GM21526 (cell line): ENCODE measurements around the gene ORM2.
"Not testable (repeated sequence)": the region's sequence is repeated elsewhere in the genome, so short reads cannot be mapped to it uniquely, and the experiment has no call there.

Source experiments
- ATAC-seq: cut with Tn5 transposase; IDR thresholded peaks from one replicate; pipeline ENCODE4 v1.9.1; 2021; ENCODE audit warnings: moderate library complexity; ENCODE audit not compliant: unreplicated experiment, low FRiP score

The ORM2 gene

GRCh38 chr9:114313186-114313585 lies 16.5 kb upstream of the ORM2 start:
- ATAC-seq, result no peak

DNA sequence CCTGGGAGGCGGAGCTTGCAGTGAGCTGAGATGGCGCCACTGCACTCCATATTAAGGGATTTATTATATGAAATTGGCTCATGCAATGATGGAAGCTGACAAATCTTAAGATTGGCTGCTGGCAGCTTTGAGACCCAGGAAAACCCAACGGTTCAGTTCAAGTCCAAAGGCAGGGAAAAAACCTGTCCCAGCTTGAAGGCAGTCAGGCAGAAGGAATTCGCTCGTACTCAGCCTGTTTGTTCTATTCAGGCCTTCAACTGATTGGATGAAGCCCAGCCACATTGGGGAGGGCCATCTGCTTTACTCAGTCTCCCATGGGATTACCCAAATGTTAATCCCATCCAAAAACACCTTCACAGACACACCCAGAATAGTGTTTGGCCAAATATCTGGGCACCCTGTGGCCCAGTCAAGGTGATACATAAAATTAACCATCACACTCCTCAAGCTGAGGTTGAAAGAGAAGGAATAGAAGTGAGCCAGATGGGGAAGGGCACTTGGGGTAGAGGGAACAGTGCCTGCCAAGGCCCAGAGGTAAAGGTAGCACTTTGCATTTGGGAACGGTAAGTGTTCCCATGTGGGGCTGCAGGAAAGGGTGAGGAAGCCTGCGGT lies 15.3 kb upstream of the ORM2 start:
- ATAC-seq, result no peak

DNA sequence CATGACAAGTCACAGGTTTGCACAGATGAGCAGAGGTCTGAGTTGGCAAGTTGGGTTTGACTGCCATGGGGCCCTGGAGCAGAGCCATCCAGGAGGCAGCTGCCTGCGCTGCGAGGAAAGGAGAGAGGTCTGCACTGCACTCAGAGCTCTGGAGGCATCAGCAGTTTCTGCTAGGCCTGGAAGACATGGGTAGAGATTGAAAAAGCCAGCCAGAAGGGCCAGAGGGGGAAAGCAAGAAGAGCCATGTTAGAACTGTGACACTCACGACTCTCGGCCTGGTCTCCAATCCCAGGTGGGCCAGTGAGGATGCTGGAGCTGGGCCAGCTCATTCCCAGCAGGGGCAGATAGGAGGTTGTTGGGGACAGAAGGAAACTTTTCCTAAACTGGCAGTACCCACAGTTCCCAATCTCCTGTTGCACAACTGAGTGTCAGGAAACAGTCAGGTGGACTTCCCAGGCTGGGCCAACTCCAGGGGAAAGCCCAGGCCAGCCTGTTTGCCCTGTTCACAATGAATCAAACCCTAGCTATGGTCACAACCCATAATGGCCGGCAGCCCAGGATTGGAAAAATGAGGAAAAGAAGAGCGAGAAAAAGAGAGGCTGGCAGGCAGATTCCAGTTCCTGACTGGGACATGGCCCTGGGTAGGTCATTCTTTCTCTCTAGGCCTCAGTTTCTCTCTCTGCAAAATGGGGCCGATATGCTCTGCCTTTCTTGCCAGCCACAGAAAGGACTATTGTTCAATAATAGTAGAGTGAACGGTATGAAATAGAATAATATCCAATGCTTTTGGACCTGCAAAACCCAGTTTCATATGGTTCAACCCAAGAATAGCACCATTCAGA lies 14.6 kb upstream of the ORM2 start:
- no peak for ATAC-seq

DNA sequence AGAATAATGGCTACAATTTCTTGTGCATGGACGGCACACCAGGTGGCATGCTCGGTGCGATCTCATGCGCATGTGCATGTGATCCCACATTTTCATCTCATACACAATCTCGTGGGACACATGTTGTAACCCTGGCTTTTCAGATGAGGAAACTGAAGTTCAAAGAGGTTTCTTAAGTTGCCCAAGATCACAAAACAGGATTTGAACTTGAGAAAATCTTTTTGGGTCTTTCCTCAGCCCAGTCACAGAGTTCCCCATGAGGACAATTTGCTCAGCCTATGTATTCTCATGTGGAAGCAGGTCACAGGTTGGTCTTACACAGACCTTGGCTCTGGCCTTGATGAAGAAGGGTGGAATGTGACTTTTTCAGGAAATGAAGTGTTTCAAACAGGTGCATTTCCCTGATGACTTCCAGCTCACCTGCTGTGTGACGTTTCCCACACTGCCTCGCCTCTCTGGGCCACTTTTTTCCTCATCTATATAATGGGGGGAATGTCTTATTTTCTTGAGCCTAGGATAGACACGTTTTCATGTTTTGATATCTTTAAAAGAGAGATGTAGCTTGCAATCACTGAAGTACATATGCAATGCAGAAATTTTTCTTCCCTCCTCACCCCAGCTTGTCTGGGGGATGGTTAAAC lies 13.8 kb upstream of the ORM2 start:
- no peak for ATAC-seq

DNA sequence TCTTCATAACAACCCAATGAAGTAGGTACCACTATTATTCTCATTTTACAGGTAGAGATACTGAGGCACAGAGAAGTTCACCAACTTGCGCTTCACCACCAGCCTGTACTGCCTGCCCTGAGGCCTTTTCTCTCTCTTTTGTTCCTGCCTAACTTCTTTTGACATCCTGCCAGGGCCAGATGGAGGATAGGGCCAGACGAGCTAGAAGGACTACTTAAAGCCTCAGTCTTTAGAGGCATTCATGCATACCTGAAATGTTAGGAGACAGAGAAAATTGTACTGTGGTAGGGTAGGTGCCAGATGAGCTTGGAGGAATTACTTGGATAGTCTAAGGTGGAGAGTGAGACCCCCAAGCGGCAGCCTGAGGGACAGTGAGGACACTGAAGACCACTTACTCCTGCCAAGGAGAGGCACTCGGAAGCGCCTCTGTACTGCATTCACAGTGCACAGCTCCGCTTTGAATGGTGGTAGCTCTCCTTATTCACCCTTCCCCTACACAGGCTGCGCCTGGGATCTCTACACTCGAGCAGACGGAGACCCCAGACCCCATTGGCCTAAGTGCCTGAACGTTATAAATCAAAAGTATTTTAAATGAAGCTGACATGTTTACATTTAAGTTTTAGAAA lies 13.0 kb upstream of the ORM2 start:
- no peak for ATAC-seq

GRCh38 chr9:114317665-114318357 lies 11.9 kb upstream of the ORM2 start:
- no peak for ATAC-seq

DNA sequence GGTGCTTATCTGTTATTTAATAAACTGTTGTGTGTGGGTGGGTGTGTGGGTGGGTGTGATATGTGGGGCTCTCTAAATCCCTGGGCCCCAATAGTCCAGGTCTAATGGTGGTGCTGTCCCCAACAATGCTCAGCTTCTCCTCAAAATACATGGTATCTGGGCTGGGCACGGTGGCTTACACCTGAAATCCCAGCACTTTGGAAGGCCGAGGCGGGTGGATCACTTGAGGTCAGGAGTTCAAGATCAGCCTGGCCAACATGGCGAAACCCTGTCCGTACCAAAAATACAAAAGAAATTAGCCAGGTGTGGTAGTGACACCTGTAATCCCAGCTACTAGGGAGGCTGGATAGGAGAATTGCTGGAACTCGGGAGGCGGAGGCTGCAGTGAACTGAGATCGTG lies 11.3 kb upstream of the ORM2 start:
- ATAC-seq, result no peak

- no peak for ATAC-seq
Observed at GRCh38 chr9:114319147-114319546, 10.5 kb upstream of the ORM2 start.

DNA sequence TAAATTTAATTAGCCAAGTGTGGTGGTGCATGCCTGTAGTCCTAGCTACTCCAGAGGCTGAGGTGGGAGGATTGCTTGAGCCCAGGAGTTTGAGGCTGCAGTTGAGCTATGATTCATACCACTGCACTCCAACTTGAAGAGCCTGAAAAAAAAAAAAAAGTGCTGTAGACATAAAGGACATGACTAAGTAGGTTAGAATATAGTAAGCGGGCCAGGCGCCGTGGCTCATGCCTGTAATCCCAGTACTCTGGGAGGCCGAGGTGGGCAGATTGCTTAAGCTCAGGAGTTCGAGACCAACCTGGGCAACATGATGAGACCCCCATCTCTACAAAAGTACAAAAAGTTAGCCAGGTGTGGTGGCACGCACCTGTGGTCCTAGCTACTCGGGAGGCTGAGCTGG lies 9.0 kb upstream of the ORM2 start:
- ATAC-seq, result not testable (repeated sequence)

DNA sequence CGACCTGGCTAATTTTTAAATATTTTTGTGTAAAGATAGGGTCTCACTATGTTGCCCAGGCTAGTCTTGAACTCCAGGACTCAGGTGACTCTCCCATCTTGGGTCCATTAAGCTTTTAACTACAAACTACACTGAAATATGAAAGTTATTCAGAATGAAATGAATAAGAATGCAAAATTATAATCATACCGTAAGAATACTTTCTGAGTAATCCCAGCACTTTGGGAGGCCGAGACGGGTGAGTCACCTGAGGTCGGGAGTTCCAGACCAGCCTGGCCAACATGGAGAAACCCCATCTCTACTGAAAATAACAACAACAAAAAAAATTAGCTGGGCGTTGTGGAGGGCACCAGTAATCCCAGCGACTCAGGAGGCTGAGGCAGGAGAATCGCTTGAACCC lies 7.9 kb upstream of the ORM2 start:
- ATAC-seq, result no peak

DNA sequence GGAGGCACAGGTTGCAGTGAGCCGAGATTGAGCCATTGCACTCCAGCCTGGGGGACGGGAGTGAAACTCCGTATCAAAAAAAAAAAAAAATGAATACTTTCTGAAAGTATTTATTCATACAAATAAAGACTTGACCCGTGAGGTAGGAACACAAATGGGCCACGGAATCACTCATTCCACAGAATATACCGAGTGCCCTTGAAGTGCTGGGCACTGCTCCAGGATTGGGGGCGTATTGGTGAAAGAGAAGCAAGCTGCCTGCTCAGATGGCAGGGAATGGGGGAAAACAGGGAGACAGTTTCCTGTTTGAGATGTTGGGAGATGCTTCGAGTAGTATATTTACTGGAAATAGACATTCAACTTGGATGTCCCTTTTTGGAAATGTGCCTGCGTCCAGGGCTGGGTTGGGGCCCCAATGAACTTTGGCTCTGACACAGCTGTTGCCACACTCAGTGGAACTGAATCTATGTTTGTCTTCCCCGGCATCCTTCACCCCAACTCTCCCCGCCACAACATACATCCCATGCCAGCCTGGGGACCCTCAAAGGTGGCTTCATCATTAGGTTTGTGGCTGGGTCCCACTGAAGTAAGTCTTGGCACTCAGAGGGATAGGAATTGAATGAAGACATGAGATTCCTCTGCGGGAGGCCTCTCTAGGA lies 7.4 kb upstream of the ORM2 start:
- ATAC-seq, result not testable (repeated sequence)

GRCh38 chr9:114322831-114323531 lies 6.7 kb upstream of the ORM2 start, which contains the start of gene ORM1:
Gene ORM1 (plus strand): TSS chr9:114323098. CDS start chr9:114323134, 36 bp downstream.
- not testable (repeated sequence) for ATAC-seq

DNA sequence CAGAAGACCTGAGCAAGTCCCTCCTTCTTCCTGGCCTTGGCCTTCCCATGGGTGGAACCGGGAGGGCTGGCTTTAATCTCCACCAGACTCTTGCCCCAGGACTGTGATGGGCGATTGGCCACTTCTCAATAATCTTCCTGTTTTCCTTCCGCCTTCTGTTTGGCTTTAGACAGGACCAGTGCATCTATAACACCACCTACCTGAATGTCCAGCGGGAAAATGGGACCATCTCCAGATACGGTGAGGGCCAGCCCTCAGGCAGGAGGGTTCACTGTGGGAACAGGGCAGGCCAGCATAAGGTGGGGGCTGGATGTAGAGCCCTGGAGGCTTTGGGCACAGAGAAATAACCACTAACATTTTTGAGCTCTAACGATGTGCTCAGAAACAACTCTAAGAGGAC lies 5.8 kb upstream of the ORM2 start:
- ATAC-seq, result not testable (repeated sequence)

- ATAC-seq, result no peak
Observed at GRCh38 chr9:114324492-114324891, 5.2 kb upstream of the ORM2 start.

- not testable (repeated sequence) for ATAC-seq
Observed at GRCh38 chr9:114324965-114325364, 4.7 kb upstream of the ORM2 start.

DNA sequence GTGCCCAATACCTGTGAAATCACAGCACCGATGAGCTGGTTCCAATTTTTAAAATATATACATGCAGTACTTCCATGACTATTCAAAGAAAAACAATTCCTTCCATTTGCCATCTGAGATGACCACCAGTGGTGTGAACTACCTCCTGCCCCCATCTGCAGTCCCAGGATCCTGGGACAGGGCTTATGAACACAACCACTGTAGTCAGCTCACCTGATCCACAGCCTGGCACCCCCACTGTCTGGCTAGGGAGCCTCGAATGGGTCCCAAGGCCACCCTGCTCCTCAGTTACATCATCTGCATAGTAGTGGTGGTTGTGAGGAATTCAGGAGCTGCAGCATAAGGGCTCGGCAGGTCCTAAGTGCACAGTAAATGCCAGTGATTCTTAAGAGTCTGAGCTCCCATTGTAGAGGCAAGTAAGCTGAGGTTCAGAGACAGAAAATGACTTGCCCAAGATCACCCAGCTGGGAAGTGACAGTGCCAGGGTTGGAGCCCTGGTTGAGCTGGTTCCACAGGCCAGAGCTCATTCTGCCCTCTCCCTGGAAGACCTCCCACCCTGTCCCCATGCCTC lies 3.9 kb upstream of the ORM2 start:
- ATAC-seq, result not testable (repeated sequence)

DNA sequence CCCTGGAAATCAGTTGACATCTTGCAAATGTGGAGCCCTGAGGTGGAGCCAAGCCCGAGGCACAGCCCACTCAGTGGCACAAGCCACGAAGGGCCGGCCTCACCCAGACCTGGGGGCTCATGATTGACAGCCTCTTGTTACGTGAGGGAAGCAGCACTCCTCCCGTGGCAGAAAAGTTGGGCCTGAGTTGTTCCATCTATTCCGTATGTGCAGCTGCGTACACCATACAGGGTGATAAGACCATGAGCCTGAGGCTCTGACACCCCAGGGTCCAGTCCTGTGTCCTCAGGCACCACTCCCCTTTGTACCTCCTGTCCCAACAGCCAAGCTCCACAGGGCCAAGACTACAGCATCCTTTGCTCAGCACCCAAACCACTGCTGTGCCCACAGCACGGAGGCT lies 1.9 kb upstream of the ORM2 start:
- ATAC-seq, result no peak

- ATAC-seq, result not testable (repeated sequence)
Observed at GRCh38 chr9:114328357-114328820, 1.3 kb upstream of the ORM2 start.
